NT2/D1 (cell line): ENCODE data around the gene SNX10.

Experiments used
- SUZ12 ChIP-seq: IDR thresholded peaks from 2 replicates; pipeline ENCODE4 v1.6.1; 2011; ENCODE audit not compliant: insufficient read length, insufficient read depth; ENCODE audit errors: extremely low read depth
- YY1 ChIP-seq: IDR thresholded peaks from 2 replicates; pipeline ENCODE4 v1.6.1; 2011; ENCODE audit not compliant: insufficient read length, insufficient read depth
- ZNF274 ChIP-seq: IDR thresholded peaks from 2 replicates; pipeline ENCODE4 v1.6.1; 2011; ENCODE audit warnings: mild to moderate bottlenecking, low read depth, low read length

- TF ChIP-seq YY1 (no peak), SUZ12 (no peak), ZNF274 (no peak)
Measured at GRCh38 chr7:26319636-26320035, 28.0 kb downstream of the SNX10 start.
